HG02938 (cell line): ENCODE measurements around the gene FCHSD2.
"Not testable (repeated sequence)": the region's sequence is repeated elsewhere in the genome, so short reads cannot be mapped to it uniquely, and the experiment has no call there.

Experiments
- ATAC-seq: cut with Tn5 transposase; IDR thresholded peaks from one replicate; pipeline ENCODE4 v1.9.1; 2021; ENCODE audit warnings: mild to moderate bottlenecking, moderate library complexity; ENCODE audit not compliant: unreplicated experiment

Gene FCHSD2

DNA sequence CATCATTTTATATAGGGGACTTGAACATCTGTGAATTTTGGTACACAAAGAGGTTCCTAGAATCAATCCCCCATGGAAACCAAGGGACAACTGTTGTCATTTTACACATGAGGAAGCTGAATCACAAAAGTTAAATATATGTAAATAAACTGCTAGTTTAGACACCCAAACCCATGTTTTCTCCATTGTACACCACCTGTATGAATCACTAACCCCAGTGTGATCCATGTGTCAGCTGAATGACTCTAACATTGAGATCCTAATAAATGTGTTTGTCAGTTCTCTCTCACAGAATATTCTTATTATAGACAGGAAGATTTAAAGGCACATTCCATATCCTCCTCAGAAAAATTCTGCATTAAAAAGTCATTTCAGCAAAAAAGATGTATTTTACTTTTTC is 244.6 kb downstream of the FCHSD2 start:
- no peak for ATAC-seq

GRCh38 chr11:72896431-72896830 is 245.7 kb downstream of the FCHSD2 start:
- ATAC-seq: no peak

GRCh38 chr11:72890881-72891280 is 251.2 kb downstream of the FCHSD2 start:
- no peak for ATAC-seq

DNA sequence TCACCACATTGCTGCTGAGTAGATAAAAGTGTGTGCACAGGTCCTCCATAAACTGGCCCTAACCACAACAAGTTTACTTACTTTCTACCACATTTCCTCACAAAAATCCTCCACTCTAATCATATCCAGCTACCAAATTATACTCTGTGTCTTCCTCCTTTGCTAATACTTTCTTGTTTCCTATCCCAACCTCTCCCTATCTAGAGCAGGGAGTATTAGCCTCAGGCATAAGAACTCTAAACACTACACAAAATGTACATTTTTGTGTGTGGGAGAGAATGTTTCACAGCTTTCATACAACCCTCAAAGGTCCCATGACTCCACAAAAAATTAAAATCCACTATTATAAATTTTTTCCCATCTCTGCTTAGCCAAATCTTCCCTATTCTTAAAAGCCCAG is 255.5 kb downstream of the FCHSD2 start:
- ATAC-seq: no peak

DNA sequence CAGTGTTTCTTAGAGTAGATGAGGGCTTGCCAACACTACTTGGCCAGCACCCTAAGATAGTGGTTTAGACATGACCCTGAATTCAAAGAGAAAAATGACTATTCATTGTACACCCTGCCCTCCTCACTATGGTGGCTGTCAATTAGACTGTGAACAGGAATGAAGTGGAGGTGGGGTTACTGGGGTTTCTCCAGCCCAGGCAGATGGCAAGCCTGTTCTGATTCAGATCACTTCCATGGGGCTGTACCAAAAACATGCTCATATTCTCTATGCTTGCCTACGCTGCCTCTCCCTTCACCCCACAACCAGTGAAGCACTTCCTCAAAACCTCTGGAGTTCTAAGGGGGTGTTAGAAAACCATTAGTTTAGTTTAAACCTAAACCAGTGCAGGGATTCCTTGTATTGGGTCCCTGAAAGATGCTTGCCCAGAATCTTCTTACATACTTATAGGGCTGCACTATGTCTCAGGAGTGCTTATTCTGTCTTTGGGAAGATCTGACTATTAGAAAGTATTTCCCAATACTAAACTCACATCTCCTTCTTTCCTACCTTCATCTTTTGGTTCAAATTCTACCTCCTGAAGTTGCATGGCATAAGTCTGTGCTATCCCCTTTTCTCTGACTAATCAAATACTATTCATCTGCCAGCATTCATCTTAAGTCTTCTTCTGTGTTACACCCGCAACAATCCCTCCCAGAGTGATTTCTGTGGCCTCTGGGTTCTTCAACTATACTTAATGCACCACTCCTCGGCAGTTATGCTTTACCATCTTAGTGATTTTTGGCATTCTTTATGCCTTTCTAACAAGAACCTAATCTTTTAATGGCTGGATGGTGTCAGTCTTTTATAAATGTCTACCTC is 256.1 kb downstream of the FCHSD2 start:
- no peak for ATAC-seq

GRCh38 chr11:72876147-72876546 is 266.0 kb downstream of the FCHSD2 start:
- ATAC-seq: no peak

- no peak for ATAC-seq
These were observed 266.4 kb downstream of the FCHSD2 start for GRCh38 chr11:72875736-72876135.

- ATAC-seq: no peak
These were observed 270.1 kb downstream of the FCHSD2 start for GRCh38 chr11:72872012-72872411.

DNA sequence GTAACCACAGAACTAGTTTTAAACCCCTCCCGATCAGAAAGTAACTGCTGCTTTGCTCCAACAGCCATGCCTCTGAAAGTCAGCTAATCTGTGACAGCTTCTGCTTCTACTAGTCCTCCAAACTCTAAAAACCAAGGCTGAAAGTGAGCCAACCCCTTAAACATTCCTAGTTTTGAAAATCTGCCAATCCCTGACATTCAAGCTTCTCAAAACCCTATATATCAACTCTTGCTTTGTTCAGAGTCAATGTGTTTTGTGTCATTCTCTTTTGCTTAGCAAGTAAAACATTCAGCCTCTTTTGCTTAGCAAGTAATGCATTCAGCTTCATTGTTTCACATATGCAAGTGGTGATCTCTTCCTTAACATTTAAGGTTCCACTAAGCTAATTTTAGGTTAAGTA is 271.0 kb downstream of the FCHSD2 start:
- ATAC-seq: no peak

GRCh38 chr11:72869831-72870230 is 272.3 kb downstream of the FCHSD2 start:
- ATAC-seq: no peak

DNA sequence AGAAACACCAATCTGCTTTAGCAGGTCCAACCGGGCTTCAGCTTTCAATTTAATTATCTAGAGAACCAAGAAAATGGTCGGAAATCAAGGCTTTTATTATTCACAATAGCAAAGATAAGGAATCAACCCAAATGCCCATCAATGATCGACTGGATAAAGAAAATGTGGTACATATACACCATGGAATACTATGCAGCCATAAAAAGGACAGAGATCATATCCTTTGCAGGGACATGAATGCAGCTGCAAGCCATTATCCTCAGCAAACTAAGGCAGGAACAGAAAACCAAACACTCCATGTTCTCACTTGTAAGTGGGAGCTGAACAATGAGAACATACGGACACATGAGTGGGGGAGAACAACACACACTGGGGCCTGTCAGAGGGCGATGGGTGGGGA is 274.1 kb downstream of the FCHSD2 start:
- ATAC-seq: no peak

DNA sequence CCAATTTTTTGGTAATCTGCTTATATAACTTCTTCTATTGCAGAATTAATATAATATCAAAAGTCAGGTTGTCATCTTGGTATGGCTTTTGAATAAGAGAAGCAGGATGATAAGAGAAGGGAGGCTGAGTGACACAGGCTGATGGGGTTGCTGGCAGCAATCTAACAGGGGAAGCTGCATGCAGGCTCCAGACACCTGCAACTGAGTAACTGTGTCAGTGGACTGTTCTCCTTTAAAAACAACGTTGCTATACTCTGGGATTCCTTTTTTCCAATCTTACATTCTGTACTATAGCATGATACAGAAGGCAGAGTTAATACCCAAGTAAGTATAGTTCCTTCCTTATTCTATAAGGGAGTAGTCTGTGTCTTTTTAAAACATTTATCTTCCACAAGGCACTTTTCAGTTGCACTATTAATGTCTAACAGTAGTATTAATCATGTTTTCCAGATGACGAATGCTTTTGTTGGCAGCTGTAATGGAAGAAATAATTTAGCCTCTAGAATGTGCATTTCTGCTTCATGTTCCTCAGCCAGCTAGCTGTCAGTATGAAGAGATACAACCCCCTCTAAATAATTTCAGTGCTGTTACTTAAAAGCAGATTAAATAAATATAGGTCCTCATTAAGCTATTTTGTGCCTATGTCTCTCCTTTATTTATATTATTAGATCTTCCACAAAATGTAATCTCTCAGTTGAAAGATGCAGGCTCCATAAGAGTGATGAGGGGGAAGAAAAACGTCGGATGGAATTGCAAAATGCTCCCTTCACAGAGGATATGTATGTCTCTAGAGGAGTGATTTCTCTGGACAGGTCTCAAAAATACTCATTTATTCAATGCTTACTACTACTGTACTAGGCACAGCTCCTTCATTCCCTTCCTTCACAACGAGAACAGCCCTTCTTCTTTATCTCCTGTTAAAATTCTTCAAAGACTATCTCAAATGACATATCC is 277.1 kb downstream of the FCHSD2 start:
- ATAC-seq: no peak

GRCh38 chr11:72863916-72864315 is 278.2 kb downstream of the FCHSD2 start:
- ATAC-seq: no peak

GRCh38 chr11:72863091-72863490 is 279.0 kb downstream of the FCHSD2 start:
- no peak for ATAC-seq

DNA sequence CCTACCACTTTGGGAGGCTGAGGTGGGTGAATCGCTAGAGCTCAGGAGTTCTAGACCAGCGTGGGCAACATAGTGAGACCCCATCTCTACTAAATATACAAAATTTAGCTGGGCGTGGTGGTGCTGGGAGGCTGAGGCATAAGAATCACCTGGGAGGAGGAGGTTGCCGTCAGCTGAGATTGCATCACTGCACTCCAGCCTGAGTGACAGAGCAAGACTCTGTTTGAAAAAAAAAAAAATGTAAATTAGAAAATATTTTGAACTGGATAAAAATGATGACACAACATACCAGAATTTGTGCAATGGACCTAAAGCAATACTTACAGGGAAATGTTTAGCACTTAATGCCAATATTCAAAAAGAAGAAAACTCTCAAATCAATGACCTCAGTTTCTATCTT is 281.5 kb downstream of the FCHSD2 start:
- no peak for ATAC-seq

GRCh38 chr11:72860010-72860409 is 282.1 kb downstream of the FCHSD2 start:
- no peak for ATAC-seq

GRCh38 chr11:72859126-72859525 is 283.0 kb downstream of the FCHSD2 start:
- ATAC-seq: no peak

DNA sequence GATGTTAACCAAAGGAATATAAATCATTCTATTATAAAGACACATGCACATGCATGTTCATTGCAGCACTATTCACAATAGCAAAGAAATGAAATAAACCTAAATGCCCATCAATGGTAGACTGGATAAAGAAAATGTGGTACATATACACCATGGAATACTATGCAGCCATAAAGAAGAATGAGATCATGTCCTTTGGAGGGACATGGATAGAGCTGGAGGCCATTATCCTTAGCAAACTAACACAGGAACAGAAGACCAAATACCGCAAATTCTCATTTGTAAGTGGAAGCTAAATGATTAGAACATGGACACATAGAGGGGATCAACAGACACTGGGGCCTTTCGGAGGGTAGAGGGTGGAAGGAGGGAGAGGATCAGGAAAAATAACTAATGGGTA is 283.9 kb downstream of the FCHSD2 start:
- not testable (repeated sequence) for ATAC-seq

GRCh38 chr11:72856551-72857345 is 285.4 kb downstream of the FCHSD2 start:
- ATAC-seq: no peak

DNA sequence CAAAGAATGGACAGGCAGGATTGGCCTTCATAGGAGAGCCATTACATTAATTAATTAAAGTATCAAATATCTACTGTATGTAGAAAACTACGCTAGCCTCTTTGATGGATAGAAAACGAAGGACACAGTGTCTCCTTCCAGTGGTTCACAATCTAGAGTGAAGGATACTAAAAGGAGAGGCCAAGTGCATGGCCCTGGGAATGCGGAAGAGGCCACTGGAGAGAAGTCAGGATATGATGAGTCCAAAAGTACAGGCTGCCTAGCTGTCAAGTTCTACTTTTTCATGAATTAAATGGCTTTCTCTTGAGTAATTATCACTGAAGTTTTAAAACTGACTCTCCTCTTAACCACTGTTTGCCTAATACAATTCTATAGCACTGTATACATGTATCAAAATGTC is 286.1 kb downstream of the FCHSD2 start:
- ATAC-seq: no peak

DNA sequence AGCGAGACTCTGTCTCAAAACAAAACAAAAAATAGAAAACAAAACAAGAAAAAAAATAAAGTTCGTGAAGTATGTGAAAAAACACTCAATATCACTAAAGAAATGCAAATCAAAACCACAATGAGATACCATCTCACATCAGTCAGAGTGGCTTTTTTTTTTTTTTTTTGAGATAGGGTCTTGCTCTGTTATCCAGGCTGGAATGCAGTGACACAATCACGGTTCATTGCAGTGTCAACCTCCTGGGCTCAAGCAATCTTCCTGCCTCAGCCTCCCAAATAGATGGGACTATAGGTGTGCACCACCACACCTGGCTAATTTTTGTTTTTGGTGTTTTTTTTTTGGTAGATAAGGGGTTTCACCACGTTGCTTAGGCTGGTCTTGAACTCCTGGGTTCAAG is 290.4 kb downstream of the FCHSD2 start:
- ATAC-seq: no peak
